ENCODE data around the gene SMARCB1.

Gene SMARCB1

DNA sequence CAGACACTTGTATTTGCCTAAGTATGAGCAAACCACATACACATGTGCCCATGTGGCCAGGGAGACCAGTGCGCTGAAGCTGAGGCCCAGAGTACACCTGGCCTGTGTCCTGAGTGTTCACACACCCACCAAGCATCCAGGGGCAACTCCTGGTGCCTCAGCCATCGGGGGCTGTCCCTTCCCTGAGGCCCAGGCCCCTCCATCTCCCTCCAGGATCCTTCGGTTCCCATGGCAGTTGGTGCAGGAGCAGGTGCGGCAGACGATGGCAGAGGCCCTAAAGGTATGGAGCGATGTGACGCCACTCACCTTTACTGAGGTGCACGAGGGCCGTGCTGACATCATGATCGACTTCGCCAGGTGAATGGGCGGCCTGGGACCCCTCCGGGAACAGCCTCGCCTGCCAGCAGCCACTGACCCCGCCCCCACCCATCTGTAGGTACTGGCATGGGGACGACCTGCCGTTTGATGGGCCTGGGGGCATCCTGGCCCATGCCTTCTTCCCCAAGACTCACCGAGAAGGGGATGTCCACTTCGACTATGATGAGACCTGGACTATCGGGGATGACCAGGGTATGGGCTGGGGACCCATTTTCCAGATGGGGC, 6.5 kb upstream of the SMARCB1 start:
- DNase-seq (ENCODE audit: low read depth in 1 of 2, low spot score in 1 of 2) = no peak

GRCh38 chr22:23781065-23781464, 5.7 kb upstream of the SMARCB1 start:
- no peak for DNase-seq (ENCODE audit: low read depth in 1 of 2, low spot score in 1 of 2)

GRCh38 chr22:23781511-23782183, 5.1 kb upstream of the SMARCB1 start:
- DNase-seq (ENCODE audit: low read depth in 1 of 2, low spot score in 1 of 2) = no peak

DNA sequence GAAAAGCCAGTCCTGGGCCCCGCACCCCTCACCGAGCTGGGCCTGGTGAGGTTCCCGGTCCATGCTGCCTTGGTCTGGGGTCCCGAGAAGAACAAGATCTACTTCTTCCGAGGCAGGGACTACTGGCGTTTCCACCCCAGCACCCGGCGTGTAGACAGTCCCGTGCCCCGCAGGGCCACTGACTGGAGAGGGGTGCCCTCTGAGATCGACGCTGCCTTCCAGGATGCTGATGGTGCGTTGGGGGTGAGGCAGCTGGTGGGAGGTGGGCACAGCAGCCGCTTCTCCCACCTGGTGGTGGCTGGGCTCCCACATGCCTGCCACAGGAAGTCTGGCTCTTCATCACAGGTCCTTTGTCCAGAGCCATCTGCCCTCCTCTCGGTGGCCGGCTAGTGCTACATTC, 4.5 kb upstream of the SMARCB1 start:
- no peak for DNase-seq (ENCODE audit: low read depth in 1 of 2, low spot score in 1 of 2)

GRCh38 chr22:23782703-23783102, 4.1 kb upstream of the SMARCB1 start:
- no peak for DNase-seq (ENCODE audit: low read depth in 1 of 2, low spot score in 1 of 2)

- no peak for DNase-seq (ENCODE audit: low read depth in 1 of 2, low spot score in 1 of 2)
Measured at GRCh38 chr22:23783265-23784150, 3.3 kb upstream of the SMARCB1 start.

DNA sequence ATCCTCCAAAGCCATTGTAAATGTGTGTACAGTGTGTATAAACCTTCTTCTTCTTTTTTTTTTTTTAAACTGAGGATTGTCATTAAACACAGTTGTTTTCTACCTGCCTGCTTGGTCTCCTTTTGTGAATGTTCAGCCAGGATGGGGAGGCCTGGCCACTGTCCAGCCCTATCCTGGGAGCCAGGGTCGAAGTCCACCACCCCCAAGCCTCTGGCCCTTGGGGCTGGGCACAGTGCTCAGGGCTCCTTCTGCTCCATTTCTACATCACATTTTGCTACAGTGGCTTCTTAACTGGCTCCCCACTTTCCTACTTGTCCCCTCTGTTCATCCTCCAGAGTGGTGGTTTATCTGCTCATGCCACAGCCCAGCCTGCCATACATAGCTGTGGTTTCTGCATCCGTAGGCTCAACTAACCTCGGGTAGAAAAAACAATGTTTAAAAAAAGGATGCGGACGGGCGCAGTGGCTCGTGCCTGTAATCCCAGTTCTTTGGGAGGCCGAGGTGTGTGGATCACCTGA, 2.5 kb upstream of the SMARCB1 start:
- DNase-seq (ENCODE audit: low read depth in 1 of 2, low spot score in 1 of 2) = no peak

DNA sequence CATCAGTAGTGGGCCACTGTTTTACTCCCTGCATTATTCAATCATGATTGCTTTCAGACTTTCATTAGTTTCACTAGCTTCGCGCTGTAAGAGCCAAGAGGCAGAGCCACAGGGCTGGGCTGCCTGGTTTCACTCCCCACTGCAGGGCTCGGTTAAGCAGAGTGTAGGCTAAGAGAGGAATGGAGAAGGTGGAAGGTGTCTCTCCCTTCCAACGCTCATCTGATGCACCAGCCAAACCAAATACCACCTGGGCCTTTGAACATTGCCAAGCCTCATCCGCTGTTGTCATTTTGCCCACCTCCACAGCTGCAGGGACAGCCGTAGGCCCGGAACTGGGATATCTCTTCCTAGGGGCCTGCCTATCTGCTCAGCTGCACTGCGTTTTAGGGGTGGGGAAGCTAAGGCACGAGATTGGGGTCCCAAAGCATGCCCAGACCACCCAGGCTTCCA, 480 bp upstream of the SMARCB1 start:
- DNase-seq (ENCODE audit: low read depth in 1 of 2, low spot score in 1 of 2) = no peak

- DNase-seq (ENCODE audit: low read depth in 1 of 2, low spot score in 1 of 2) = no peak
Measured at GRCh38 chr22:23787600-23787896, 782 bp downstream of the SMARCB1 start.

- DNase-seq (ENCODE audit: low read depth in 1 of 2, low spot score in 1 of 2) = no peak
Measured at GRCh38 chr22:23787910-23788309, 1.1 kb downstream of the SMARCB1 start.

GRCh38 chr22:23789121-23789520, 2.4 kb downstream of the SMARCB1 start:
- DNase-seq (ENCODE audit: low read depth in 1 of 2, low spot score in 1 of 2) = no peak

DNA sequence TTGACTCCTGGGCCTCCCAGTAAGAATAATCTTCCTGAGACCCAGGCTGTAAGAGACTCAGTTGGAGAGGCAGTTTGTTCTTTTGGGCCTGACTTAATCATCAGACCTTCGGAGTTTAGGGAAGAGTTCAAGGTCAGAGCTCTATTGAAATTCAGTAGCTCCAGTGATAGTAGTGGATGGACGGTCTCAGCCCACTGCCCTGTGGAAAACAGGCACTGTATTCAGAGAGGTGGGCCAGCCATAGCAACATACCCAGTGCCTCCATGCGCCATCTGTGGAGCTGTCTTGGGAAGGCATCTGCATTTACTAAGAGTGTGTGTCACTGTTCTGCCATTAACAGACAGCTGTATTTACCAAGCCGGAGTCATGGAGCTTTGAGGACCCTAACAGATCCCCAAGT, 2.9 kb downstream of the SMARCB1 start:
- DNase-seq (ENCODE audit: low read depth in 1 of 2, low spot score in 1 of 2) = no peak

DNA sequence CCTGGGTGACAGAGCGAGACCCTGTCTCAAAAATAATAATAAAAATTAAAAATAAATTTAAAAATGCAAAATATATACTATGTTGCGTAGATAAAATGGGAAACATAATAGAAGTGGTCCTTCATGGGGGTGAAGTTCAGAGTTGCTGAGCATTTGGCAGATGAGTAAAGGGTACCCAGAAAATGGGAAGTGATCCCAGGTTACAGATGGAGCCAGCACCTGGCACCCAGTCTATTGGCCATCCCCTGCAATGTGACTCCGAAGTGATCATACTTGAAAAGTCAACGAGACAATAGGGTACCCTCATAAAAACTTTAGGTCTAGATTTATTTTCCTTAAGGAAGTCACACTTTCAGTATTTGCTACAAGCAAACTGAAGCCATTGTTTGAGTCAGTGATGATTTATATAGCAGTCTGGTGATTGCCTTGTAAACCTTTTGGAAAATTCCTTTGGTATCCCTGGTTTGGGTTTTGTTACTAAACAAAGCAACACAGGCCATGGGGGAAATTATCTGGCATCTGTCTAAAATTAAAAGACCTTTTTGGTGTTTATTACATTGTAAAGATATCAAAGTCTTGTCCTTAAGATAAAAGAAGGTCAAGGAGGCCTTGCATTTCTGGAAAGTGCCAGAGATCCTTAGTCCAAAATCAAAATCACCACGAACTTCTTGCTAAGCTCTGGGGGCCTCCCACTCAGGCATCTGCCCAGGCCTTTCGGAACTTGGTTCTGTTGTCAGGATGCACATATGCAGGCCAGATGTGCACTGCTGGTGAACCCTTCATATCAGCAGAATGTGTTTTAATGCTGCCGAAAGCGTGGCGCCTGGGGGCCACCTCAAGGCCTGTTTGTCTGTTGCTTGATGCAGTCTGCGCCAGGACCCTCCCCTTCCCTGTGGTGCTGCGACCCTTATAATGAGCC, 4.3 kb downstream of the SMARCB1 start:
- no peak for DNase-seq (ENCODE audit: low read depth in 1 of 2, low spot score in 1 of 2)

DNA sequence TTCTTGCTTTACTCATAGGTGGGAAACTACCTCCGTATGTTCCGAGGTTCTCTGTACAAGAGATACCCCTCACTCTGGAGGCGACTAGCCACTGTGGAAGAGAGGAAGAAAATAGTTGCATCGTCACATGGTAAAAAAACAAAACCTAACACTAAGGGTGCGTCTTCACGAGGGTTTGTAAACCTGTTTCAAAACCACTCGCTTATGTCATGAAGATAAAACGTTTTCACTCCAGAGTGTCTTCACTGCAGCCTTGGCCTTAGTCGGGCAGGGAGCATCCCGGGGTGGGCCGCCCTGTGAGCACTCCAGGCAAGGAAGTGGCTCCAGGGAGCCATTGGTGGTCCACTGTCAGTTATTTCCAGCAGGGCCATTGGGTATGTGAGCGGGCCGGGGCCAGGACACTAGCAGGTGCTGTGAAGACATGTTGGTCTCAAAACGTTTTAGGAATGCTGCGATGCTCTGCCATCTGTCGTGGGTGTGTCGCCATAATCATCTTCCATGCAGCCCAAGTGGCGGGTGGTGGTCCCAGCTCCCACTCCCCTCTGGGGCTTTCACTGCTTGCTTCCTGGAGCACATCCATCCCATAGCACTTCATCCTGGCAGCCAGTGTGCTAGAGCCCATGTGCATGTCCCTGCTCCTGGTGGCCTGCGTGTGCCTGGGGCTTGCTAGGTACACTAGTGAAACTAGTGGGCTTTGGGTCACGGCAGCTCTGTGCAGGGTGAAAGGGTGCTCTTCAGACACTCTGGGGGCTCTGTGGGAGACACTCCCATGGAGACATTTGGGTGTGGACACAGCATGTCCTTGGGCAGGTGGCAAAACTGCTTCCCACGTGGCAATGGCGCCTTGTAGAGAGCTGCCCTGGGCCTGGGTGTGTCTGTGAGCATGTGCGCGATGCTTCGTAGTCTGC, 5.2 kb downstream of the SMARCB1 start:
- DNase-seq (ENCODE audit: low read depth in 1 of 2, low spot score in 1 of 2) = no peak

GRCh38 chr22:23793326-23793725, 6.6 kb downstream of the SMARCB1 start:
- no peak for DNase-seq (ENCODE audit: low read depth in 1 of 2, low spot score in 1 of 2)

GRCh38 chr22:23796461-23796860, 9.7 kb downstream of the SMARCB1 start:
- no peak for DNase-seq (ENCODE audit: low read depth in 1 of 2, low spot score in 1 of 2)

DNA sequence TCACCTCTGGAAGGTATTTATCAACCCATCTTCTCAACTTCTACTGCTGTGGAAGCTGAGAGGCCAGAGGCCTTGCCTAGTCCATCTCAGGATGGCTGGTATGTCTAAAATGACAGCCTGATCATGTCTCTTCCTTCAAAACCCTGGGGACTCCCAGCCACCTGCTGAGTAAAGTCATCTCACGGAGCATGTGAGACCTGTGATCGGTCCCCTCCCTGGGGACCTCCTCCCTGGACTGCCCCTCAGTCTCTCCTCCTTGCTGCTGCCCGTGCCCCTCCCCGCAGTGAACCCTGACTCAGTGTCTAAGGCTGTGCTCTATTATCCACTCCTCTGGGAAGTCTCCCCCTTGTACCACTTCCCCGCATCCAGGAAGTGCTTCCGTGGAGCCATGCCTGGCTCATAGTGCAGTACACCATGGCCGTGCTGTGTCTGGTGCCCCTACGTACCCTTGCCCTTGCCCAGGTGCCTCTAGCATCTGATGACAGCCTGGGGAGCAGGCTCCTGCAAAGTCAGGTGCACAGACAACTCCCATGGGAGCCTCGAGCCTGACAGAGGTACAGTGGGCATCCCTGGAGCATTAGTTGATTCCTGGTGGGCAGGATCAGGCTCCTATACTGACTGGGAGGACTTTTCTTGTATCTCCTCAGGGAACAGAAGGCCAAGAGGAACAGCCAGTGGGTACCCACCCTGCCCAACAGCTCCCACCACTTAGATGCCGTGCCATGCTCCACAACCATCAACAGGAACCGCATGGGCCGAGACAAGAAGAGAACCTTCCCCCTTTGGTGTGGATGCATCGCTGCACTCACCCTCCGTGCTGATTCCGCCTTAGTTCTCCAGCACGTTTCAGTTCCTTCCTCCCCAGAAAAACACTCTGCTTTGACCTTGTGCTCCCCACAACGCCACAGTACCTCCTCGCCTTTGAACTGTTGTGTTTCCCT, 13.8 kb downstream of the SMARCB1 start:
- DNase-seq (ENCODE audit: low read depth in 1 of 2, low spot score in 1 of 2) = no peak

DNA sequence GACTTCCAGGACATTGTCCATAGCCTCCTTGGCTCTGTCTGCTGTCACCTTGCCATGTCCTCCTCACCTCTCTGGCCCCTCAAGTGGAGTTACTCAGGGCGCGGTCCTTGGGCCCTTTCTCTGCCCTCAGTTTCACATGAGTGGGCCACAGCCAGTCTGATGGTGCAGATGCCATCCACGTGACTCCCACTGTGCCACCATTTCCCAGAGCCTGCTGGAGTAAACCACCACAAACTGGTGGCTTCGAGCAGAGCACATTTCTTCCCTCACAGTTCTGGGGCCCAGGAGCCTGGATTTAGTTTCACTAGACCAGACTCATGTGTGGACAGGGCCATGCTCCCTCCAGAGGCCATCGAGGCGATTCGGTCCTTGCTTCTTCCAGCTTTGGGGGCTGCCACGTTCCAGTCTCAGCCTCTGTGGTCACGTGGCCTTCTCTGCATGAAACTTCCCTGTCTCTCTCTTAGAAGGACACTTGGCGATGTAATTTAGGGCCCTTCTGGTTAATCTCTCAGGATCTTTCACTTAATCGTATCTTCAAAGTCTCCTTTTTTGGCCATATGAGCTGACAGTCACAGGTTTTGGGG, 14.6 kb downstream of the SMARCB1 start:
- DNase-seq (ENCODE audit: low read depth in 1 of 2, low spot score in 1 of 2) = no peak
